GM12891 (cell line): ENCODE results near the gene SERPINB6.

Experiments
- POLR2A ChIP-seq: IDR thresholded peaks from 2 replicates; pipeline ENCODE4 v1.6.1; 2011; ENCODE audit warnings: low read depth, low read length, control low read depth
- POLR2AphosphoS5 ChIP-seq: IDR thresholded peaks from 2 replicates; pipeline ENCODE4 v1.6.1; 2011; ENCODE audit warnings: low read depth, low read length, control low read depth
- TAF1 ChIP-seq: IDR thresholded peaks from 2 replicates; pipeline ENCODE4 v1.6.1; 2011; ENCODE audit warnings: low read depth, low read length, control low read depth

- no peak for TF ChIP-seq POLR2AphosphoS5
- TF ChIP-seq POLR2A, result no peak
- TF ChIP-seq TAF1, result no peak
These were observed 13.6 kb downstream of the SERPINB6 start for GRCh38 chr6:2957696-2958330.
